Activated naive CD8-positive, alpha-beta T cell treated with anti-CD3 and anti-CD28 coated beads, Interleukin-2, amount 50 U/mL, for 24 hours (primary cell): ENCODE measurements around the gene PGA4.
"Not testable (repeated sequence)": the region's sequence is repeated elsewhere in the genome, so short reads cannot be mapped to it uniquely, and the experiment has no call there.

ENCODE experiments used
- ATAC-seq: fragments of 150-1000 bp; cut with Tn5 transposase; one replicate; pipeline ENCODE4 v1.10.0; 2021
- DNase-seq: peaks from one replicate; pipeline ENCODE4 v3.0.0; 2021
- H3K27ac Mint-ChIP-seq: one replicate; pipeline ENCODE4 v1.8.0; 2021; ENCODE audit warnings: mild to moderate bottlenecking, mixed read lengths
- H3K27me3 Mint-ChIP-seq: one replicate; pipeline ENCODE4 v1.8.0; 2021; ENCODE audit warnings: mixed read lengths
- H3K36me3 Mint-ChIP-seq: one replicate; pipeline ENCODE4 v1.8.0; 2021; ENCODE audit warnings: low read depth, mixed read lengths
- H3K4me1 Mint-ChIP-seq: one replicate; pipeline ENCODE4 v1.8.0; 2021; ENCODE audit warnings: mixed read lengths
- H3K4me3 Mint-ChIP-seq: one replicate; pipeline ENCODE4 v1.8.0; 2021; ENCODE audit warnings: mild to moderate bottlenecking, moderate library complexity, mixed read lengths
- H3K9me3 Mint-ChIP-seq: one replicate; pipeline ENCODE4 v1.8.0; 2021; ENCODE audit warnings: mixed read lengths

Gene PGA4

DNA sequence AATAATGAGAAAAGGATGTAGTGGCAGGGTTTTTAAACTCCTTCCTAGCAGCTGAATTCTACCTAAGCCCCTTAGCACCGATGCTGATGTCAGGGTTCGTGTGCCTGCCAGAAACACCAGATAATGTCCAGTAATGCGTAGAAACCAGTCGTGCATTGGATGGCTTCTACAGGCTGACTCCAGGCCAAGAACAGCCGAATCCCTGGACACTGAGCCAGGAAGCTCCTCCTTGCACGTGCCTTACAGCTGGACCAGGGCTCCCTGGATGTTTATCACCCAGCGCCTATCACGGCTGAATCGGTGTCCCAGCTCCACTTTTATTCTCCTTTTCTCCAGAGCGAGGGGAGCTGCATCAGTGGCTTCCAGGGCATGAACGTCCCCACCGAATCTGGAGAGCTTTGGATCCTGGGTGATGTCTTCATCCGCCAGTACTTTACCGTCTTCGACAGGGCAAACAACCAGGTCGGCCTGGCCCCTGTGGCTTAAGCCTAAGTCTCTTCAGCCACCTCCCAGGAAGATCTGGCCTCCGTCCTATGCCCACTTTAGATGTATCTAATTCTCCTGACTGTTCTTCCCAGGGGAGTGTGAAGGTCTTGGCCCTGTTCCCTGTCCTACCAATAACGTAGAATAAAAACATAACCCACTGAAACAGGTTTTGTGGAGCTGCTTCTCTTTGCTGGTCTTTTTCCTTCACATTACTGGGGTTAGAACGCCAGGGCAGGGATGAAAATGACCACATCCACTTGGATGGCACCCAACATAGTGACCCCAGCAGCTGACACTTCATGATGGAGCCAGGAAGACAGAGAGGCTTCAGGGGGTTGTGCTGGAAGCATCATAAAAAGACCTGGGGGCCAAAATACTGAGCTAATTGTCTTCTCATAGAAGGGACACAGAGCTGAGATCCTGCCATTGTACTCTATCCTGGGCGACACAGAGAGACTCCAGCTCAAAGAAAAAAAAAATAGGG lies 28.9 kb downstream of the PGA4 start:
- ATAC-seq, H3K4me3 Mint-ChIP-seq, H3K27me3 Mint-ChIP-seq: not testable (repeated sequence)

GRCh38 chr11:61252332-61252731 lies 30.2 kb downstream of the PGA4 start:
- not testable (repeated sequence) for H3K9me3 Mint-ChIP-seq, H3K4me1 Mint-ChIP-seq

More for the DNA sequence above, 28.9 kb downstream of the PGA4 start:
- not testable (repeated sequence) for H3K9me3 Mint-ChIP-seq, H3K27ac Mint-ChIP-seq, H3K4me1 Mint-ChIP-seq, H3K36me3 Mint-ChIP-seq, DNase-seq

GRCh38 chr11:61254403-61255025 lies 32.4 kb downstream of the PGA4 start:
- Mint-ChIP-seq H3K4me1 (no peaks in the 10 kb centered on the region), H3K36me3 (no peaks in the 10 kb centered on the region), H3K27me3 (no peaks in the 10 kb centered on the region), H3K27ac (no peak overlapping the region), H3K9me3 (no peaks in the 10 kb centered on the region), H3K4me3 (no peak overlapping the region)
- DNase-seq (peak; percentile 75), ATAC-seq (peak; percentile 77)

More at GRCh38 chr11:61252332-61252731, 30.2 kb downstream of the PGA4 start:
- not testable (repeated sequence) for ATAC-seq, H3K27ac Mint-ChIP-seq, H3K4me3 Mint-ChIP-seq, H3K27me3 Mint-ChIP-seq, H3K36me3 Mint-ChIP-seq, DNase-seq

DNA sequence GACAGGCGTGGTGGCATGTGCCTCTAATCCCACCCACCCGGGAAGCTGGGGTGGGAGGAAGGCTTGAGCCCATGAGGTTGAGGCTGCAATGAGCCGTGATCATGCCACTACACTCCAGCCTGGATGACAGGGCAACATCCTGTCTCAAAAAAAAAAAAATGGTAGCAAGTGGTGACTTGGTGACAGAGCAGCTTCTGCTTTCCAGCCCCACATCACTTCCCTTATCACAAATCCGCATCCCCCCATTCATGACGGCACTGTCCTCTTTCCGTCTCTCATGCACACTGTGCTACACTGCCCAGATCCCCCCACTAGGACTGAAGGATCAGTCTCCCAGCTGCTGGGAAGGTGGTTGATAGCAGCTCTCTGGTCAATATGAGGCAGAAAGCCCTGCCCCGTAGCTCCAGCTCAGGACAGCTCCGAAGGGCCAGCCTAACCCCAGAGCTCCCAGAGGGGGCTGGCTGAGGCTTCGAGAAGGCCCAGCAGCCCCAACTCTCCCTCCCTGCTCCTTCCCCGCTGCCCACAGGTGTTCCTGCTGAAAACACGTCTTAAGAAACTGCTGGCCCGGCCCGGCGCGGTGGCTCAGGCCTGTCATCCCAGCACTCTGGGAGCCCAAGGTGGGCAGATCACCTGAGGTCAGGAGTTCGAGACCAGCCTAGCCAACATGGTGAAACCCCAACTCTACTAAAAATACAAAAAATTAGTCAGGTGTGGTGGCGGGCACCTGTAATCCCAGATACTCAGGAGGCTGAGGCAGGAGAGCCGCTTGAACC lies 34.7 kb downstream of the PGA4 start:
- Mint-ChIP-seq H3K36me3 (peaks cover 5% of the 10 kb centered on the region), H3K27me3 (no peaks in the 10 kb centered on the region), H3K4me1 (no peaks in the 10 kb centered on the region), H3K4me3 (no peak overlapping the region), H3K9me3 (no peaks in the 10 kb centered on the region), H3K27ac (no peak overlapping the region)
- ATAC-seq, result no peak
- DNase-seq, result no peak

DNA sequence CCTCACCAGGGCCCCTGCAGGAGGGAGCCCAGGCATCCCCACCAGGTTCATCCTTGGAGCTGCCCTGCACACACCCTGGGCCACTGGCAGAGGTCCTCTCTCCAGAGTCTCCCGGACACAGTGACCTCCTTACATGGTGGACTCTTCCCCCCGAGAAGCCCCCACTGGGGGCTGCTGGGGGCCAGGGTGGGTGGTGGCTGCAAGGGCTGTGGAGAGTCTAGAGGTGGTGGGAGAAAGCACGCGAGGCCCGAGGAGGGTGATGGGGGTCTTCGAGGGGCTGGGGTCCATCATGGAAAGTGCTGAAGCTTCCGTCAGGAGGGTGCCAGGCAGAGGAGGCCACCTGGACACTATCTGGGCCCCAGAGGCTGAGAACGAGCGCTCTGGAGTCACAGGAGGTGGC lies 36.4 kb downstream of the PGA4 start:
- H3K9me3 Mint-ChIP-seq, result no peaks in the 10 kb centered on the region
- H3K4me3 Mint-ChIP-seq, result no peak overlapping the region
- no peaks in the 10 kb centered on the region for H3K27me3 Mint-ChIP-seq
- no peak overlapping the region for H3K27ac Mint-ChIP-seq
- no peaks in the 10 kb centered on the region for H3K4me1 Mint-ChIP-seq
- no peak for ATAC-seq
- H3K36me3 Mint-ChIP-seq, result peaks cover 5% of the 10 kb centered on the region
- no peak for DNase-seq

- H3K27me3 Mint-ChIP-seq, result no peaks in the 10 kb centered on the region
- DNase-seq, result no peak
- H3K9me3 Mint-ChIP-seq, result no peaks in the 10 kb centered on the region
- no peak overlapping the region for H3K4me3 Mint-ChIP-seq
- no peak overlapping the region for H3K27ac Mint-ChIP-seq
- H3K4me1 Mint-ChIP-seq, result no peaks in the 10 kb centered on the region
- peaks cover 10% of the 10 kb centered on the region for H3K36me3 Mint-ChIP-seq
- no peak for ATAC-seq
Measured at GRCh38 chr11:61259363-61259762, 37.2 kb downstream of the PGA4 start.

GRCh38 chr11:61264371-61264770 lies 42.2 kb downstream of the PGA4 start:
- Mint-ChIP-seq H3K4me3 (no peak overlapping the region), H3K4me1 (no peaks in the 10 kb centered on the region), H3K27me3 (no peaks in the 10 kb centered on the region), H3K36me3 (peaks cover 13% of the 10 kb centered on the region), H3K27ac (no peak overlapping the region), H3K9me3 (no peaks in the 10 kb centered on the region)
- no peak for ATAC-seq
- DNase-seq, result no peak

GRCh38 chr11:61264795-61265194 lies 42.6 kb downstream of the PGA4 start:
- ATAC-seq (no peak), DNase-seq (no peak)
- H3K27ac Mint-ChIP-seq, result no peak overlapping the region
- H3K36me3 Mint-ChIP-seq, result peaks cover 13% of the 10 kb centered on the region
- no peaks in the 10 kb centered on the region for H3K4me1 Mint-ChIP-seq
- H3K27me3 Mint-ChIP-seq, result no peaks in the 10 kb centered on the region
- H3K9me3 Mint-ChIP-seq, result no peaks in the 10 kb centered on the region
- H3K4me3 Mint-ChIP-seq, result no peak overlapping the region

DNA sequence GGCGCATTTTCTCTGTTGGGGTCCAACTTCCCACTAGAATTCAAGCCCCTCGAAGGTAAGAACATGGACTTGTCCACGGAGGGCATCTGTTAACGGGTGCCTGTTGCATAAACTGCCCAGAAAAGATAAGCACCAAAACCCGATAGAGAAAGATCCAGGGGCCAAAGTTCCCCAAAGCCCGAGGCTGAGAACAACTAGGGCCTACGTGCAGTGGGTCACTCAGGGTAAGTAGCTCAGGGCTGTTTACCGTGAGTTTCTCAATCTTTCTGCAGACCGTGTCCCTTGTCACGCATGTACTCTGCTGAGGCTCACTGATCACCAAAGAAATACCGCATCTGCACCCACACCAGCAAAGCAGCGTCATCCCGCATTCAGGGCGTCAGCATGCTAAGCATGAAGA lies 43.2 kb downstream of the PGA4 start:
- ATAC-seq, result no peak
- Mint-ChIP-seq H3K27ac (no peak overlapping the region), H3K9me3 (no peaks in the 10 kb centered on the region), H3K27me3 (no peaks in the 10 kb centered on the region), H3K4me1 (no peaks in the 10 kb centered on the region), H3K36me3 (peaks cover 13% of the 10 kb centered on the region), H3K4me3 (no peak overlapping the region)
- DNase-seq, result no peak

DNA sequence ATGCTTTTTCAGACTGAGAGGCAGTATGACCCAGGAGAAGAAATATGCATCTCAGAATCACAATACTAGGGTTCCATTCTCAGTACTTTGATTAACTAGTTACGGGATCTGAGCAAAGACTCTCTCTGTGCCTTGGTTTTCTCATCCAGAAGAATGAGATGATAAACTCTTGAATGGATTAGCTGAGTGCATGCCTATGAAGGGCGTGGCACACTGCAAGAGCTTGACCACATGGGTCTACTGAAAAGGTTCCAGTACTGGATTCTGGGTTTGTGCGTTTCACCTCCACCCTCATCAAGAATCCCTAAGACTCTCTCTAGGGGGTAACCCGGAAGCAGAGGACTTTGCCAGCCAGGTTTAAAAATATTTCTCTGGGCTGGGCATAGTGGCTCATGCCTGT lies 44.5 kb downstream of the PGA4 start:
- H3K9me3 Mint-ChIP-seq, result no peaks in the 10 kb centered on the region
- no peaks in the 10 kb centered on the region for H3K4me1 Mint-ChIP-seq
- H3K4me3 Mint-ChIP-seq, result no peak overlapping the region
- no peak overlapping the region for H3K27ac Mint-ChIP-seq
- H3K27me3 Mint-ChIP-seq, result no peaks in the 10 kb centered on the region
- DNase-seq, result no peak
- ATAC-seq, result no peak
- H3K36me3 Mint-ChIP-seq, result peaks cover 8% of the 10 kb centered on the region

DNA sequence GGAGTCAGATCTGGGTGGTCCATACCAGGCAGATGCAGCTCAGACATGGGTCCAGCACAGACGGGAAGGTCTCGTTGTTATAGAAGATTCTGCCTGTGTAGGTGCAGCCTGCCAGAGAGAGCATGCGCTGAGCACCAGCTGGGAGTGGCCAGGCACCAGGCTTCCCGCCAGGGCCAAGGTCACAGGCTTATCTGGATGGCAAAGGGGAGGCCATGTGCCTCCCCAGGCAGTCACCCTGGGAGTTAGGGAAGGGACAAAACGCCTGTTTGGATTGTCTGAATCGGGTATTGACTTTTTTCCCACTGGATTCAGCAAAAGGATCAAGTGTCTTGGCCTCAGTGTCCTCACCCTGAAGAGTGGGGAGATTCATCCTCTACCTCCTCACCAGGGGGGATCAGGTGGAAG lies 45.3 kb downstream of the PGA4 start:
- Mint-ChIP-seq H3K27me3 (no peaks in the 10 kb centered on the region), H3K4me1 (no peaks in the 10 kb centered on the region), H3K27ac (no peak overlapping the region), H3K4me3 (no peak overlapping the region), H3K36me3 (peaks cover 8% of the 10 kb centered on the region), H3K9me3 (no peaks in the 10 kb centered on the region)
- DNase-seq (no peak), ATAC-seq (no peak)

GRCh38 chr11:61268588-61269250 lies 46.6 kb downstream of the PGA4 start:
- peaks cover 6% of the 10 kb centered on the region for H3K36me3 Mint-ChIP-seq
- H3K4me1 Mint-ChIP-seq, result no peaks in the 10 kb centered on the region
- no peak overlapping the region for H3K27ac Mint-ChIP-seq
- no peaks in the 10 kb centered on the region for H3K9me3 Mint-ChIP-seq
- ATAC-seq, result no peak
- H3K27me3 Mint-ChIP-seq, result no peaks in the 10 kb centered on the region
- no peak for DNase-seq
- no peak overlapping the region for H3K4me3 Mint-ChIP-seq

DNA sequence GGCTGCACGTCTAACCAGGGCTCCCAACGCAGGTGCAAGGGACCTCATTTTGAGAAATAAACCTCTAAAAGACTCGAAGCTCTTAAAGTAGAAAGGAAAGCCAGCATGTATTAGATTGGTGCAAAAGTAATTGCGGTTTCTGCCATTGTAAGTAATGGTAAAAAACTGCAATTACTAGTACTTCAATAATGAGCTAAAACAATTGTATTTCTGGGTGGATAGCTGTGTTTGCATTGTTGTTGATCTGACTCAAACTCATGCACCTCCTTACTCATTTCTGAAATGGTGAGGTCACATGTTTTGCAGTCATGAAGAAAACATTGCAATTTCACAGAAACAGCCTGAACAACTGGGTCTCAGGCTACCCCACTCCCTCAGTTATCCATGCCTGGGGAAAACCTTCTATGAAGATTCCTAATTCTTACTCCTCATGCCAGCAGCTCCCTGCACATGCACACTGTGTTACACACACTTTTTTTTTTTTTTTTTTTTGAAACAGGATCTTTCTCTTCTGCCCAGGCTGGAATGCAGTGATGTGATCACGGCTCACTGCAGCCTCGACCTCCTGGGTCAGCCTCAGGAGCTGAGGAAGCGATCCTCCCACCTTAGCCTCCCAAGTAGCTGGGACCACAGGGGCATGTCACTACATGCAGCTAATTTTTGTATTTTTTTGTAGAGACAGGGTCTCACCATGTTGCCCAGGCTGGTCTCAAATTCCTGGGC lies 48.4 kb downstream of the PGA4 start:
- no peak for DNase-seq
- no peaks in the 10 kb centered on the region for H3K9me3 Mint-ChIP-seq
- H3K27ac Mint-ChIP-seq, result no peak overlapping the region
- H3K27me3 Mint-ChIP-seq, result no peaks in the 10 kb centered on the region
- peaks cover 5% of the 10 kb centered on the region for H3K36me3 Mint-ChIP-seq
- no peaks in the 10 kb centered on the region for H3K4me1 Mint-ChIP-seq
- no peak for ATAC-seq
- H3K4me3 Mint-ChIP-seq, result no peak overlapping the region

GRCh38 chr11:61272731-61273130 lies 50.6 kb downstream of the PGA4 start:
- peaks cover 5% of the 10 kb centered on the region for H3K36me3 Mint-ChIP-seq
- DNase-seq (no peak), ATAC-seq (no peak)
- no peak overlapping the region for H3K27ac Mint-ChIP-seq
- no peaks in the 10 kb centered on the region for H3K4me1 Mint-ChIP-seq
- H3K4me3 Mint-ChIP-seq, result no peak overlapping the region
- H3K27me3 Mint-ChIP-seq, result no peaks in the 10 kb centered on the region
- no peaks in the 10 kb centered on the region for H3K9me3 Mint-ChIP-seq
